Activated T-helper 1 cell treated with anti-CD3 and anti-CD28 coated beads, Interleukin-12 subunit alpha, Interleukin-12 subunit beta, Interleukin-2, Interleukin-4 antibody, amounts not matched to agents 30 ng/mL and 10 ng/mL and 1 ng/mL, durations not matched to agents 14 hours and 24 hours and 36 hours (primary cell): ENCODE results near the gene FGF23. TPM values are rescaled to one million over a fixed set of nuclear protein-coding genes. Genes with fewer than 3 reads are reported as not detected.

ENCODE experiments used
- DNase-seq: peaks from one replicate; pipeline ENCODE4 v3.0.0; 2021; ENCODE audit warnings: low spot score
- H3K27ac Mint-ChIP-seq: one replicate; pipeline ENCODE4 v1.8.0; 2021; ENCODE audit warnings: mild to moderate bottlenecking, mixed read lengths
- H3K27me3 Mint-ChIP-seq: one replicate; pipeline ENCODE4 v1.8.0; 2022; ENCODE audit warnings: mild to moderate bottlenecking, moderate library complexity, mixed read lengths; ENCODE audit not compliant: insufficient read depth
- H3K36me3 Mint-ChIP-seq: one replicate; pipeline ENCODE4 v1.8.0; 2021; ENCODE audit warnings: low read depth, mixed read lengths
- H3K4me1 Mint-ChIP-seq: one replicate; pipeline ENCODE4 v1.8.0; 2021; ENCODE audit warnings: low read depth, mixed read lengths
- H3K4me3 Mint-ChIP-seq: one replicate; pipeline ENCODE4 v1.8.0; 2021; ENCODE audit warnings: mild to moderate bottlenecking, moderate library complexity, mixed read lengths
- H3K9me3 Mint-ChIP-seq: one replicate; pipeline ENCODE4 v1.8.0; 2021; ENCODE audit warnings: mixed read lengths
- intact Hi-C: fragments of 100-400 bp; cut with micrococcal nuclease; formaldehyde crosslinking; loops from one replicate; pipeline ENCODE4 v1.15.1; 2024
- total RNA-seq: library from RNA; stranded (reverse); gene quantifications from 2 replicates; pipeline ENCODE4 v1.2.3, GENCODE V29; 2022

Gene FGF23
- not detected in 2 replicates for total RNA-seq

DNA sequence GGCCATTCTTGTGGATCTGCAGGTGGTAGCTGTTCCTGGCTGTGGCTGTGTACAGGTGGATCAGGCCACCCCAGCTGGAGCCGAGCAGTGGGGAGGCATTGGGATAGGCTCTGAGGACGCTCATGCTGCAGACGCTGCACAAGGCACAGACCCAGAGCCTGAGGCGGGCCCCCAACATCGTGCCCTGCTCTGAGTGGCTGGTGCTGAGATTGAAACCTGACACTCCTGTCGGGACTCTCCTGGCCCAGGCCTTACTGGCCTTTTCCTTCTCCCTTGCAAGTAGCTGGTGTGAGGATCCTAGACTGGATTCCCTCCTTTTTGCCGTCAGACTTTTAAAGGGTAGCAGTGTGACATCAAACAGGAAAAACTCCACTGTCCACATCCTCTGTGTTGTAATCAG, at the start of gene FGF23:
FGF23 (minus strand) TSS at position 308 of the 400 bp plus-strand sequence; CDS start at position 178, 130 bp downstream.
- DNase-seq = no peak
- Mint-ChIP-seq H3K27ac (no peak within 1 kb of the TSS), H3K36me3 (no peaks in the 10 kb centered on the region), H3K4me3 (no peak within 1 kb of the TSS), H3K4me1 (no peaks in the 10 kb centered on the region), H3K9me3 (no peaks in the 10 kb centered on the region), H3K27me3 (peaks cover 41% of the 10 kb centered on the region)
- intact Hi-C loops = no loop called here

DNA sequence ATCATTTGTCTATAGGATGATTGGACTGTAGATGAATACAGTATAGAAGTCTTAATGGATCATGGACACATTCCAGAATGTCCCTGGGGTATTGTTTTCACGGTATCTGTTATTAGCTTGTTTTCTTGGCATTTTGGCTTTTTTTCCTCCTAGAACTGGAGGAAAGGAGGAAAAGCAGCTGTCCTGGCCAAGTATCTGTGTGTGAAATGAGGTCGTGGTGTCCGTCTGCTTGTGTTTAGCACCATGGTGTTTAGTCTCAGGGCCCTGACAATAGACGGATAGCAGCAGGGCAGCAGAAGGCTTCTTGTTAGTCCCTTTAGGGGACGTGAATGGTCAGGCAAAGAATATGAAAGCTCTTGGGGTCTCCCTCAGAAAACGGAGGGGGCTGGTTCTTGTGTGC, 44.9 kb upstream of the FGF23 start:
- intact Hi-C loops = loop anchor here (5.0 kb wide), 1 partner anchor 83 kb away; no protein-coding TSS in a partner anchor
- H3K9me3 Mint-ChIP-seq = no peaks in the 10 kb centered on the region
- H3K36me3 Mint-ChIP-seq = no peaks in the 10 kb centered on the region
- no peak for DNase-seq
- no peak overlapping the region for H3K4me3 Mint-ChIP-seq
- peaks cover 3% of the 10 kb centered on the region for H3K27me3 Mint-ChIP-seq
- no peak overlapping the region for H3K27ac Mint-ChIP-seq
- peaks cover 5% of the 10 kb centered on the region for H3K4me1 Mint-ChIP-seq

- Mint-ChIP-seq H3K9me3 (no peaks in the 10 kb centered on the region), H3K27me3 (peaks cover 5% of the 10 kb centered on the region), H3K36me3 (no peaks in the 10 kb centered on the region), H3K4me1 (peaks cover 5% of the 10 kb centered on the region), H3K4me3 (no peak overlapping the region), H3K27ac (no peak overlapping the region)
- DNase-seq = no peak
- intact Hi-C loops = loop anchor here (5.0 kb wide), 1 partner anchor 84 kb away; no protein-coding TSS in a partner anchor
These were observed 44.1 kb upstream of the FGF23 start for GRCh38 chr12:4423528-4424195.

- Mint-ChIP-seq H3K4me3 (no peak overlapping the region), H3K27ac (no peak overlapping the region), H3K36me3 (no peaks in the 10 kb centered on the region), H3K9me3 (no peaks in the 10 kb centered on the region), H3K27me3 (peaks cover 5% of the 10 kb centered on the region), H3K4me1 (peaks cover 5% of the 10 kb centered on the region)
- DNase-seq = no peak
- intact Hi-C loops = loop anchor here (5.0 kb wide), 1 partner anchor 84 kb away; no protein-coding TSS in a partner anchor
These were observed 43.5 kb upstream of the FGF23 start for GRCh38 chr12:4422985-4423384.

- no peak for DNase-seq
- Mint-ChIP-seq H3K27me3 (peaks cover 8% of the 10 kb centered on the region), H3K4me3 (no peak overlapping the region), H3K36me3 (no peaks in the 10 kb centered on the region), H3K9me3 (no peaks in the 10 kb centered on the region), H3K4me1 (peaks cover 5% of the 10 kb centered on the region), H3K27ac (no peak overlapping the region)
- intact Hi-C loops = loop anchor here (1.0 to 5.0 kb wide), 2 partner anchors 86 to 106 kb away; no protein-coding TSS in a partner anchor
These were observed 42.1 kb upstream of the FGF23 start for GRCh38 chr12:4421590-4422031.

- Mint-ChIP-seq H3K36me3 (peaks cover 1% of the 10 kb centered on the region), H3K4me1 (peaks cover 16% of the 10 kb centered on the region), H3K4me3 (no peak overlapping the region), H3K27me3 (peaks cover 11% of the 10 kb centered on the region), H3K9me3 (no peaks in the 10 kb centered on the region), H3K27ac (no peak overlapping the region)
- DNase-seq = no peak
- intact Hi-C loops = loop anchor here (5.0 kb wide), 1 partner anchor 87 kb away; no protein-coding TSS in a partner anchor
These were observed 40.7 kb upstream of the FGF23 start for GRCh38 chr12:4420138-4420670.

- H3K27ac Mint-ChIP-seq = no peak overlapping the region
- intact Hi-C loops = no loop called here
- DNase-seq = no peak
- H3K4me1 Mint-ChIP-seq = peaks cover 27% of the 10 kb centered on the region
- H3K36me3 Mint-ChIP-seq = peaks cover 1% of the 10 kb centered on the region
- no peaks in the 10 kb centered on the region for H3K9me3 Mint-ChIP-seq
- no peak overlapping the region for H3K4me3 Mint-ChIP-seq
- H3K27me3 Mint-ChIP-seq = peaks cover 11% of the 10 kb centered on the region
These were observed 39.4 kb upstream of the FGF23 start for GRCh38 chr12:4418913-4419312.

- no peak for DNase-seq
- Mint-ChIP-seq H3K4me1 (peaks cover 27% of the 10 kb centered on the region), H3K9me3 (no peaks in the 10 kb centered on the region), H3K36me3 (peaks cover 1% of the 10 kb centered on the region), H3K27ac (no peak overlapping the region), H3K27me3 (peaks cover 16% of the 10 kb centered on the region), H3K4me3 (no peak overlapping the region)
- intact Hi-C loops = no loop called here
These were observed 38.4 kb upstream of the FGF23 start for GRCh38 chr12:4417936-4418335.

DNA sequence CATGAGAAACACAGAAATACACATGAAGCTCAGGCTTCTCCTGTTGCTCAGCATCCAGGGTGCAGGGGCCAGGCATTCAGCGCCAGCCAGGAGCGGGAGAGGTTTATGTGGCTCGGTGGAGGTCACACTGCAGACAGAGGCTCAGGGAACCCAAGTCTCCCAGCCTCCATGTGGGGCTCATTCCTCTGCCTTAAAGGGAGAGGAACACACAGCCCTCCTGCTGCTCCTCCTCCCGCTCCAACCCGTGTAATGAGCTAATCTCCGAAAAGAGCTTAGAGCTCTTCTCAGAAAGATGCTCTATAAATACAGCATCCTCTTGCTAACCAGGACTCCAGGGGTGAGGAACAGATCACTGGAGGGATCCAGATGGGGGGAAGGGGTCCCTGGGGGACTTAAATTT, 37.9 kb upstream of the FGF23 start:
- Mint-ChIP-seq H3K4me3 (no peak overlapping the region), H3K36me3 (peaks cover 1% of the 10 kb centered on the region), H3K4me1 (peaks cover 27% of the 10 kb centered on the region), H3K27ac (no peak overlapping the region), H3K9me3 (no peaks in the 10 kb centered on the region), H3K27me3 (peaks cover 16% of the 10 kb centered on the region)
- intact Hi-C loops = no loop called here
- DNase-seq = no peak

DNA sequence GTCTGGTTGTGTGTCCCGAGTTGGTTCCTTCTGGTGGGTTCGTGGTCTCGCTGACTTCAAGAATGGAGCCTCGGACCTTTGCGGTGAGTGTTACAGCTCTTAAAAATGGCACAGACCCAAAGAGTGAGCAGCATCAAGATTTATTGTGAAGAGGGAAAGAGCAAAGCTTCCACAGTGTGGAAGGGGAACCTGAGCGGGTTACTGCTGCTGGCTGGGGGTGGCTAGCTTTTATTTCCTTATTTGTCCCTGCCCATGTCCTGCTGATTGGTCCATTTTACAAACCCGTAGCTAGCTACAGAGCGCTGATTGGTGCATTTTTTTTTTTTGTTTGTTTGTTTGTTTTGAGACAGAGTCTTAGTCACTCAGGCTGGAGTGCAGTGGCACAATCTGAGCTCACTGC, 36.8 kb upstream of the FGF23 start:
- no peak overlapping the region for H3K4me3 Mint-ChIP-seq
- intact Hi-C loops = no loop called here
- H3K9me3 Mint-ChIP-seq = no peaks in the 10 kb centered on the region
- H3K27ac Mint-ChIP-seq = no peak overlapping the region
- H3K4me1 Mint-ChIP-seq = peaks cover 23% of the 10 kb centered on the region
- DNase-seq = no peak
- H3K36me3 Mint-ChIP-seq = peaks cover 1% of the 10 kb centered on the region
- peaks cover 20% of the 10 kb centered on the region for H3K27me3 Mint-ChIP-seq

DNA sequence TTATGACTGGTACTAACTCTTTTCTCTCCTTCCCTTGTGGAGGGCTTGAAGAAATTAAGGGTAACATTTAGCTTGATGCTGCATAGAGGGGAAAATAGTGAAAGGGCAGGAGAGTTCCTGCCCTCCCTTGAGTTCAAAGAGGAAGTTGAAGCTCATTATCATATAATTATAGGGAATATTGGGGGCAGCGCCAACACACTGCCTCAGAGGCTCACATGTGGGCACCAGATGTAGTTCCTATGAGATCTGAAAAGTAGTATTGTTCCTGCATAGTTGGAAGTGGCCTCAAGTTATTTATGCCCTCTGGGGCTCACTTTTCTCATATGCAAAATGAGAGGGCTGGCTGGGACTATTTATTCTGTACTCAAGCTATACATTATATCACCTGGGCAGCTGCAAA, 33.0 kb upstream of the FGF23 start:
- H3K4me1 Mint-ChIP-seq = peaks cover 22% of the 10 kb centered on the region
- intact Hi-C loops = no loop called here
- peaks cover 1% of the 10 kb centered on the region for H3K36me3 Mint-ChIP-seq
- peaks cover 23% of the 10 kb centered on the region for H3K27me3 Mint-ChIP-seq
- no peak for DNase-seq
- H3K9me3 Mint-ChIP-seq = no peaks in the 10 kb centered on the region
- no peak overlapping the region for H3K4me3 Mint-ChIP-seq
- no peak overlapping the region for H3K27ac Mint-ChIP-seq

DNA sequence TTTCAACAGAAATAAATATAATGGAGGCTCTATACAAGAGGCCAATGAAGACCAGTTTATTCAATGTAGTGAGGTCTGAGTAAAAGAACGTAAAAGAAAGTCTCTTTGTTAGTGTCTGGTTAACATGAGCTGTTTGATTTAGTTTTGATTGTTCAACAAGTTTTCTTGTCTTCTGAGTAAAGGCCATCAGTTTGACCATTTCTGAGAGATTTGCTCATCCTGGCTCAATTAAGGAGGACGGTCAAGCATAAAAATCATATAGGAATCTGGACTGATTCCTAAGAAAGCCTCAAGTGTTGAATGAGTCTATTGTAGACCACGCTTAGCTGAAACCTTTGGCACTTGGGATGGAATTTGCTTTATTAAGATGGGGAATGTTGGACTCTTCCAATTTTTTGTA, 32.5 kb upstream of the FGF23 start:
- intact Hi-C loops = no loop called here
- DNase-seq = no peak
- Mint-ChIP-seq H3K27ac (no peak overlapping the region), H3K27me3 (peaks cover 23% of the 10 kb centered on the region), H3K9me3 (no peaks in the 10 kb centered on the region), H3K4me3 (no peak overlapping the region), H3K4me1 (peaks cover 22% of the 10 kb centered on the region), H3K36me3 (peaks cover 1% of the 10 kb centered on the region)

GRCh38 chr12:4407136-4407535, 27.6 kb upstream of the FGF23 start:
- no peak overlapping the region for H3K27ac Mint-ChIP-seq
- no peaks in the 10 kb centered on the region for H3K4me1 Mint-ChIP-seq
- H3K36me3 Mint-ChIP-seq = no peaks in the 10 kb centered on the region
- intact Hi-C loops = no loop called here
- DNase-seq = no peak
- H3K27me3 Mint-ChIP-seq = peaks cover 12% of the 10 kb centered on the region
- H3K4me3 Mint-ChIP-seq = no peak overlapping the region
- no peaks in the 10 kb centered on the region for H3K9me3 Mint-ChIP-seq
